ENCODE results near the gene C10orf62.
A peak's percentile ranks its signal among the peaks of the same experiment; 100 is the strongest.
"Not testable (repeated sequence)": the region's sequence is repeated elsewhere in the genome, so short reads cannot be mapped to it uniquely, and the experiment has no call there.

Gene C10orf62

GRCh38 chr10:97566336-97566996 lies 23.1 kb upstream of the C10orf62 start:
- DNase-seq: no peak

DNA sequence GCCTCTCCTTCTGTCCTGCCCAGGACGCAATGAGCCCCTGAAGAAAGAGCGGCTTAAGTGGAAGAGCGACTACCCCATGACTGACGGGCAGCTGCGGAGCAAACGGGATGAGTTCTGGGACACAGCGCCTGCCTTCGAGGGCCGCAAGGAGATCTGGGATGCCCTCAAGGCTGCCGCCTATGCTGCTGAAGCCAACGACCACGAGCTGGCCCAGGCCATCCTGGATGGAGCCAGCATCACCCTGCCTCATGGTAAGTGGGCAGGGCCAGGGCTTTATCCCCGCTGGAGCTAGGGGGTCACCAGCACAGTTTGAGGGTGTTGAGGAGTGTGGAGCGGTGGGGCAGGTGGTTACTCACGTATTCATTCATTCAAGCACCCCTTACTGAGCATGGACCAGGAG lies 21.6 kb upstream of the C10orf62 start:
- no peak for DNase-seq

GRCh38 chr10:97570146-97570788 lies 19.3 kb upstream of the C10orf62 start:
- DNase-seq: no peak

GRCh38 chr10:97570789-97571471 lies 18.6 kb upstream of the C10orf62 start:
- no peak for DNase-seq

- no peak for DNase-seq
Measured at GRCh38 chr10:97571622-97572021, 17.9 kb upstream of the C10orf62 start.

DNA sequence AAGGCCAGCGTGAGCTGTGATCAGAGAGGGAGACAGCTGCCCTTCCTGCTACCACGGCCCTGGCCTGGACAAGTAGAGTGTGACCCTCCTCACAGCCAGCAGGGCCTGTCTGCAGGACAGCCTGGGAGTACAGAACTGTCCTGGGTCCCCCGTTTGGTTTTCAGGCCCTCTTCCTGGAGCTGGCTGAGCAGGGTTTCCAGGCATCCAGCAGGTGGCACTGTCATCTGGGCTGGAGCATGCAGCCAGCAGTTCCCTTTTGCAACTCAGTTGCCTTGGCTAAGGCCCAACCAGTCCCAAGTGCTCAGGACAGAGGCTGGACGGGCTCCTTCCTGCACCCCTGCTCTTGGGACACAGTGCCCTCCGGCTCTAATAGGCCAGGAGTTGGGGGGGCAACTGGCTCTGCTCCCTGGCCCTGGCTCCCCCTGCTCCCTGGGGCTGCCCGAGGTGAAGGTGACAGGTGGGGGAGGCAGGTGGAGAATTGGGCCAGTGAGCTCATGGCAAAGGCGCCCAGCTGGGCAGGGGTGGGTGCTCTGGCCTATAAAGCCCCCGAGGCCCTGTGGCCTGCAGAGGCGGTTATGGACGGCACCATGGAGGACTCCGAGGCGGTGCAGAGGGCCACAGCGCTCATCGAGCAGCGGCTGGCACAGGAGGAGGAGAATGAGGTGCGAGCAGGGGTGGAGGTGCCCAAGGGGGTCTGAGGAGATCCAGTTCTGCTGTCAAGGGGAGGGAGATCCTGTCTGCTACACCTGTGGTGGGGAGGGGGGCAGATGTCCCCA lies 17.1 kb upstream of the C10orf62 start, which contains the start of gene ANKRD2:
ANKRD2 (plus strand) TSS at position 566 of the 776 bp plus-strand sequence; CDS start at position 576, 10 bp downstream.
- peak; percentile 4 for DNase-seq

- no peak for DNase-seq
Measured at GRCh38 chr10:97573021-97573420, 16.5 kb upstream of the C10orf62 start.

DNA sequence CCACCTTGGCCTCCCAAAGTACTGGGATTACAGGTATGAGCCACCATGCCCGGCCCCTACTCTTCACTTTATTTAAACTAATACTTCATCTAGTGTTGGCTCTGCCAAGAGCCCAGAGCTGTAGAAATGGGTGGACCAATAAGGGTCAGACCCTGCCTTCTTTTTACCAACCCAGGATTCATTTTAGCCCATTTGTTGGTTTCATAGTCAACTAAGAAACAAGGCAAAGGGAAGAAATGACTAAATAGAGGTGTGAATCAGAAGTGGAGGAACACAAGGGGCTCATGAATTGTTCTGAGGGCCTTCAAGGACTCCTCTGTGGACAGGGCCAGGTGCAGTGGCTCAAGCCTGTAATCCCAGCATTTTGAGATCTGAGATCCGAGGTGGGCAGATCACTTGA lies 15.8 kb upstream of the C10orf62 start:
- no peak for DNase-seq

GRCh38 chr10:97574374-97575126 lies 15.0 kb upstream of the C10orf62 start:
- DNase-seq: peak; percentile 91

- no peak for DNase-seq
Measured at GRCh38 chr10:97575127-97575668, 14.3 kb upstream of the C10orf62 start.

- not testable (repeated sequence) for DNase-seq
Measured at GRCh38 chr10:97576487-97576886, 13.0 kb upstream of the C10orf62 start.

GRCh38 chr10:97577701-97578100 lies 11.8 kb upstream of the C10orf62 start:
- DNase-seq: no peak

- DNase-seq: no peak
Measured at GRCh38 chr10:97578171-97578844, 11.2 kb upstream of the C10orf62 start.

DNA sequence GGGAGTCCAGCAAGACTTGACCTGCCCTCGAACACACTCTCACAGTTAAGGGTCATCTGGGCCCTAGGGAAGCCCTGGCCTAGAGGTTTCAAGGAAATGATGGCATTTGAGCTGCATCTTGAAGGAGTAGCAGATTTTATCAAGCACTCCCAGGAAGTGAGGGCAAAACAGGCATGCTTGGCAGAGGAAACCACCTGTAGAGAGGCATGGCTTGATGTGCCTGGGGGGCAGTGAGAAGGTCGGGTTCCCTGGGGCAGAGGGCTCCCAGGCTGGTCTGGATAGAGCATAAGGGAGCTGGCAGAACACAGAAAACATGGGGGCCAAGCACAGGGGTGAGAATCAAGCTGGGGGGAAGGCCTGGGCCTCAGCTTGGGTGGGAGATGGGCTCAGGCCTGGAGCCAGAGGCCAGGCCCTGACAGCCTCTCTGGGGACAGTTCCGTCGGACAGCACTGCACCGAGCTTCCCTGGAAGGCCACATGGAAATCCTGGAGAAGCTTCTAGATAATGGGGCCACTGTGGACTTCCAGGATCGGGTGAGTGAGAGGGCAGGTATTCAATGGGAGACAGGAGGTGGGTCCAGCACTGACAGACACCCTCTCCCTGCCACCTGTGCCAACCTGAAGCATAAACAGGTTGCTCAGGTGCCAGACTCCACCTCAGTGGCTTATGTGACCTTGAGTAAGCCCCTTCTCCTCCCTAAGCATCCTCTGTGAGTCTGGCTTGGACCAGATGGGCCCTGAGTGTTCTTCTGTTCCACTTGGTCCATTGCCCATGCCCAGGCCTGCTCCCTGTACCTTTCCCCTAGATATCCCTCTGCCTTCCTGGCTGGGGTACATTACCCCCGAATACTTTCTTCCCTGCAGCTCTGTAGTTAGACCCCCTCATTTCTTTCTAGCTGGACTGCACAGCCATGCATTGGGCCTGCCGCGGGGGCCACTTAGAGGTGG lies 8.8 kb upstream of the C10orf62 start:
- DNase-seq: no peak

DNA sequence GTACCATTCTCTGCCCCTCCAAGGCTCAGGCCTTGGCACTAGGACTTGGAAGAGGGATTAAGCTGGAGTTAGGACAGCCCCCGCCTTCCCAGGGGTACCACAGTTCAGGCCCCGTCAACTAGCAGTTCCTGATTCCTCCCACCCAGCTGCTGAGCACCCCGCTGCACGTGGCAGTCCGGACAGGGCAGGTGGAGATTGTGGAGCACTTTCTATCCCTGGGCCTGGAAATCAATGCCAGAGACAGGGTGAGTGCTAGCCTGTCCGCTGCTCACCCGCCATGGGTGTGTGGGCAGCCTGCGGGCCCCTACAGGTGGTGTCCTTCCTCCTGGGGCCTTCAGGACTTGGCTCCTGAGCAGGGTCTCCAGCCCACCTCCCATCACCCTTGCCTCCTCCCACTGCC lies 7.4 kb upstream of the C10orf62 start:
- DNase-seq: no peak

- no peak for DNase-seq
Measured at GRCh38 chr10:97583476-97583875, 6.0 kb upstream of the C10orf62 start.

GRCh38 chr10:97584060-97584797 lies 5.3 kb upstream of the C10orf62 start, which contains the start of gene HOGA1:
Gene HOGA1, plus strand, starts transcription at chr10:97584389. Its CDS starts 315 bp downstream, at chr10:97584704.
- no peak for DNase-seq

GRCh38 chr10:97584798-97585438 lies 4.6 kb upstream of the C10orf62 start:
- DNase-seq: no peak

- DNase-seq: no peak
Measured at GRCh38 chr10:97585439-97585811, 4.1 kb upstream of the C10orf62 start.
